HepG2 (cell line): ENCODE measurements around the gene HOXC10. TPM values are rescaled to one million over a fixed set of nuclear protein-coding genes. Genes with fewer than 3 reads are reported as not detected.

Experiments
- AKAP8 ChIP-seq: sonication (generic); formaldehyde crosslinking; IDR thresholded peaks from 2 replicates; pipeline ENCODE4 v1.5.1; 2020; ENCODE audit warnings: mild to moderate bottlenecking, missing genetic modification reagents
- CBX5 ChIP-seq: sonication (generic); formaldehyde crosslinking; IDR thresholded peaks from 2 replicates; pipeline ENCODE4 v1.4.0; 2020; ENCODE audit warnings: missing genetic modification reagents, borderline replicate concordance
- GABPB1 ChIP-seq: IDR thresholded peaks from 2 replicates; pipeline ENCODE4 v1.6.1; 2016; ENCODE audit warnings: mild to moderate bottlenecking, missing genetic modification reagents, moderate library complexity, missing compliant biosample characterization
- JUND ChIP-seq: sonication (generic); formaldehyde crosslinking; IDR thresholded peaks from 2 replicates; pipeline ENCODE4 v1.8.0; 2022; ENCODE audit warnings: mild to moderate bottlenecking, missing genetic modification reagents
- KLF12 ChIP-seq: sonication (generic); formaldehyde crosslinking; IDR thresholded peaks from 2 replicates; pipeline ENCODE4 v1.4.0; 2020; ENCODE audit warnings: missing genetic modification reagents, borderline replicate concordance
- SALL2 ChIP-seq: sonication (generic); formaldehyde crosslinking; IDR thresholded peaks from 2 replicates; pipeline ENCODE4 v1.8.1; 2023; ENCODE audit warnings: mild to moderate bottlenecking, missing genetic modification reagents, inconsistent platforms
- ZBTB3 ChIP-seq: sonication (generic); formaldehyde crosslinking; IDR thresholded peaks from 2 replicates; pipeline ENCODE4 v1.4.0; 2020; ENCODE audit warnings: low read depth, mild to moderate bottlenecking, moderate library complexity, missing genetic modification reagents, borderline replicate concordance
- ZBTB7A ChIP-seq: sonication (generic); formaldehyde crosslinking; IDR thresholded peaks from 2 replicates; pipeline ENCODE4 v1.8.0; 2022; ENCODE audit warnings: mild to moderate bottlenecking, missing genetic modification reagents
- ZNF33B ChIP-seq: sonication (generic); formaldehyde crosslinking; IDR thresholded peaks from 2 replicates; pipeline ENCODE4 v1.5.1; 2020; ENCODE audit warnings: mild to moderate bottlenecking, missing genetic modification reagents
- ZNF564 ChIP-seq: sonication (generic); formaldehyde crosslinking; IDR thresholded peaks from 2 replicates; pipeline ENCODE4 v1.8.1; 2023; ENCODE audit warnings: mild to moderate bottlenecking, missing genetic modification reagents
- ZNF607 ChIP-seq: sonication (generic); formaldehyde crosslinking; IDR thresholded peaks from 2 replicates; pipeline ENCODE4 v1.5.1; 2020; ENCODE audit warnings: missing genetic modification reagents, mild to moderate bottlenecking, borderline replicate concordance
- ZNF670 ChIP-seq: sonication (generic); formaldehyde crosslinking; IDR thresholded peaks from 2 replicates; pipeline ENCODE4 v1.8.0; 2022; ENCODE audit warnings: mild to moderate bottlenecking, missing genetic modification reagents, borderline replicate concordance
- ZSCAN31 ChIP-seq: sonication (generic); formaldehyde crosslinking; IDR thresholded peaks from 2 replicates; pipeline ENCODE4 v1.5.0; 2020; ENCODE audit warnings: low read depth, mild to moderate bottlenecking, missing genetic modification reagents
- polyA plus RNA-seq, 8 experiments: library from polyadenylated mRNA; depleted of rRNA in 3 of 8; stranded (reverse) in 7 of 8; unstranded in 1 of 8; fragments of >200 nt; fragmentation: Illumina TruSeq in 4 of 8; extraction: Trizol in 4 of 8; gene quantifications; 2 replicates each; pipeline versions ENCODE4 v1.2.1 to v1.2.3, GENCODE V29; 2011 to 2016; ENCODE audit warnings: low read depth in 4 of 8, missing spikeins in 1 of 8, mixed read lengths in 1 of 8; ENCODE audit not compliant: insufficient read depth in 1 of 8
- total RNA-seq, 5 experiments: library from RNA; depleted of rRNA; stranded (reverse); fragments of >200 nt; fragmentation: Illumina TruSeq; extraction: Trizol; gene quantifications; 2 replicates each; pipeline ENCODE4 v1.2.3, GENCODE V29; 2016; ENCODE audit warnings: low read depth in 1 of 5
- TF ChIP-seq, protein P1 (sequence below): sonication (generic); formaldehyde crosslinking; IDR thresholded peaks from 2 replicates; pipeline ENCODE4 v1.4.0; 2020; ENCODE audit warnings: missing genetic modification reagents
- TF ChIP-seq, protein P2 (sequence below), 2 experiments: IDR thresholded peaks; 2 replicates each; pipeline ENCODE4 v1.6.1; 2011 to 2012; ENCODE audit warnings: low read length in 2 of 2, borderline replicate concordance in 1 of 2, low read depth in 1 of 2, mild to moderate bottlenecking in 1 of 2, moderate library complexity in 1 of 2
- TF ChIP-seq, protein P3 (sequence below): IDR thresholded peaks from 2 replicates; pipeline ENCODE4 v1.6.1; 2016; ENCODE audit warnings: mild to moderate bottlenecking
- TF ChIP-seq, protein P4 (sequence below): sonication (generic); formaldehyde crosslinking; IDR thresholded peaks from 2 replicates; pipeline ENCODE4 v1.4.0; 2020; ENCODE audit warnings: missing genetic modification reagents; ENCODE audit errors: not compliant biosample characterization
- TF ChIP-seq, protein P5 (sequence below): sonication (generic); formaldehyde crosslinking; IDR thresholded peaks from 2 replicates; pipeline ENCODE4 v1.4.0; 2020; ENCODE audit warnings: missing genetic modification reagents

HOXC10 gene
- total and polyA plus RNA-seq, 2 of the 13 experiments (the other 11 are each of a cell fraction or from before 2014, with no cell fraction given) = not detected

DNA sequence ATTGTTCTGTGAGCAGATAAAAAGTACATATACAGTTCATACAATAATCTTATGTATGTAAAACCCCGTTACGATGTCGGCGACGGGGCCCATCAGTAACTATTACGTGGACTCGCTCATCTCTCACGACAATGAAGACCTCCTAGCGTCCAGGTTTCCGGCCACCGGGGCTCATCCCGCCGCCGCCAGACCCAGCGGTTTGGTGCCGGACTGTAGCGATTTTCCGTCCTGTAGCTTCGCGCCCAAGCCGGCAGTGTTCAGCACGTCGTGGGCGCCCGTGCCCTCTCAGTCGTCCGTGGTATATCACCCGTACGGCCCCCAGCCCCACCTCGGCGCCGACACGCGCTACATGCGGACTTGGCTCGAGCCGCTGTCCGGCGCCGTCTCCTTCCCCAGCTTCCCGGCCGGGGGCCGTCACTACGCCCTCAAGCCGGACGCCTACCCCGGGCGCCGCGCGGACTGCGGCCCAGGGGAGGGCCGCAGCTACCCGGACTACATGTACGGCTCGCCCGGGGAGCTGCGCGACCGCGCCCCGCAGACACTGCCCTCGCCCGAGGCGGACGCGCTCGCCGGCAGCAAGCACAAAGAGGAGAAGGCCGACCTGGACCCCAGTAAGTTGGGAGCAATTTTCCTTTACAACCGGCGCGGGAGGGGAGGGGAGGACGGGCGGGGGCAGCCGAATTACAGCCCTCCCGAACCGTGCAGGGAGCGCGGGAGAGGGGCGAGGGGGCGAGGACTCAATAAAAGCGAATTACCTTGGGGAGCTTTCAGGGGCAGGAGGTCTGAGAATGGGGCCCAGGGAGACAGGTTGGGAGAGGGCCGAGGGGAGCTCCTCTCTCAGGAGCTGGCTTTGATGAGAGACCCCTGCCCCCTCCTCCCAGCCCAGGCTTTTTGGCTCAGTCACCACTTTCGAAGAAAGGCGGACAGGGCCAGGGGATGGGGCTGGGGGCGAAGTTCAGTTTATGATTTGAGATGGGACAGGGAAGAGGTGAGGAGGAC lies 15.5 kb downstream of the HOXC10 start, which contains the start of gene HOXC9 (continued):
- TF ChIP-seq, protein P1, sequence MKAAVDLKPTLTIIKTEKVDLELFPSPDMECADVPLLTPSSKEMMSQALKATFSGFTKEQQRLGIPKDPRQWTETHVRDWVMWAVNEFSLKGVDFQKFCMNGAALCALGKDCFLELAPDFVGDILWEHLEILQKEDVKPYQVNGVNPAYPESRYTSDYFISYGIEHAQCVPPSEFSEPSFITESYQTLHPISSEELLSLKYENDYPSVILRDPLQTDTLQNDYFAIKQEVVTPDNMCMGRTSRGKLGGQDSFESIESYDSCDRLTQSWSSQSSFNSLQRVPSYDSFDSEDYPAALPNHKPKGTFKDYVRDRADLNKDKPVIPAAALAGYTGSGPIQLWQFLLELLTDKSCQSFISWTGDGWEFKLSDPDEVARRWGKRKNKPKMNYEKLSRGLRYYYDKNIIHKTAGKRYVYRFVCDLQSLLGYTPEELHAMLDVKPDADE (CRISPR knock-in tag) = no peak
- 0 out of 2 replicates have a peak, but pooled peaks have one; percentile 22 for TF ChIP-seq ZSCAN31 (CRISPR knock-in tag)
- TF ChIP-seq, protein P2, sequence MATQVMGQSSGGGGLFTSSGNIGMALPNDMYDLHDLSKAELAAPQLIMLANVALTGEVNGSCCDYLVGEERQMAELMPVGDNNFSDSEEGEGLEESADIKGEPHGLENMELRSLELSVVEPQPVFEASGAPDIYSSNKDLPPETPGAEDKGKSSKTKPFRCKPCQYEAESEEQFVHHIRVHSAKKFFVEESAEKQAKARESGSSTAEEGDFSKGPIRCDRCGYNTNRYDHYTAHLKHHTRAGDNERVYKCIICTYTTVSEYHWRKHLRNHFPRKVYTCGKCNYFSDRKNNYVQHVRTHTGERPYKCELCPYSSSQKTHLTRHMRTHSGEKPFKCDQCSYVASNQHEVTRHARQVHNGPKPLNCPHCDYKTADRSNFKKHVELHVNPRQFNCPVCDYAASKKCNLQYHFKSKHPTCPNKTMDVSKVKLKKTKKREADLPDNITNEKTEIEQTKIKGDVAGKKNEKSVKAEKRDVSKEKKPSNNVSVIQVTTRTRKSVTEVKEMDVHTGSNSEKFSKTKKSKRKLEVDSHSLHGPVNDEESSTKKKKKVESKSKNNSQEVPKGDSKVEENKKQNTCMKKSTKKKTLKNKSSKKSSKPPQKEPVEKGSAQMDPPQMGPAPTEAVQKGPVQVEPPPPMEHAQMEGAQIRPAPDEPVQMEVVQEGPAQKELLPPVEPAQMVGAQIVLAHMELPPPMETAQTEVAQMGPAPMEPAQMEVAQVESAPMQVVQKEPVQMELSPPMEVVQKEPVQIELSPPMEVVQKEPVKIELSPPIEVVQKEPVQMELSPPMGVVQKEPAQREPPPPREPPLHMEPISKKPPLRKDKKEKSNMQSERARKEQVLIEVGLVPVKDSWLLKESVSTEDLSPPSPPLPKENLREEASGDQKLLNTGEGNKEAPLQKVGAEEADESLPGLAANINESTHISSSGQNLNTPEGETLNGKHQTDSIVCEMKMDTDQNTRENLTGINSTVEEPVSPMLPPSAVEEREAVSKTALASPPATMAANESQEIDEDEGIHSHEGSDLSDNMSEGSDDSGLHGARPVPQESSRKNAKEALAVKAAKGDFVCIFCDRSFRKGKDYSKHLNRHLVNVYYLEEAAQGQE (IDR thresholded peaks at IDR 0.05; ENCODE audit: borderline replicate concordance in 1 of 2, low read depth in 1 of 2, low read length in 2 of 2) = no peak
- TF ChIP-seq JUND (CRISPR knock-in tag) = no peak
- TF ChIP-seq, protein P3, sequence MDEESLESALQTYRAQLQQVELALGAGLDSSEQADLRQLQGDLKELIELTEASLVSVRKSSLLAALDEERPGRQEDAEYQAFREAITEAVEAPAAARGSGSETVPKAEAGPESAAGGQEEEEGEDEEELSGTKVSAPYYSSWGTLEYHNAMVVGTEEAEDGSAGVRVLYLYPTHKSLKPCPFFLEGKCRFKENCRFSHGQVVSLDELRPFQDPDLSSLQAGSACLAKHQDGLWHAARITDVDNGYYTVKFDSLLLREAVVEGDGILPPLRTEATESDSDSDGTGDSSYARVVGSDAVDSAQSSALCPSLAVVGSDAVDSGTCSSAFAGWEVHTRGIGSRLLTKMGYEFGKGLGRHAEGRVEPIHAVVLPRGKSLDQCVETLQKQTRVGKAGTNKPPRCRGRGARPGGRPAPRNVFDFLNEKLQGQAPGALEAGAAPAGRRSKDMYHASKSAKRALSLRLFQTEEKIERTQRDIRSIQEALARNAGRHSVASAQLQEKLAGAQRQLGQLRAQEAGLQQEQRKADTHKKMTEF (CRISPR knock-in tag) = peak; percentile 45; the same call in 1 of the 2 replicates
- TF ChIP-seq, protein P4, sequence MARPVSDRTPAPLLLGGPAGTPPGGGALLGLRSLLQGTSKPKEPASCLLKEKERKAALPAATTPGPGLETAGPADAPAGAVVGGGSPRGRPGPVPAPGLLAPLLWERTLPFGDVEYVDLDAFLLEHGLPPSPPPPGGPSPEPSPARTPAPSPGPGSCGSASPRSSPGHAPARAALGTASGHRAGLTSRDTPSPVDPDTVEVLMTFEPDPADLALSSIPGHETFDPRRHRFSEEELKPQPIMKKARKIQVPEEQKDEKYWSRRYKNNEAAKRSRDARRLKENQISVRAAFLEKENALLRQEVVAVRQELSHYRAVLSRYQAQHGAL (CRISPR knock-in tag) = no peak
- peak; percentile 54; the same call in 1 of the 2 replicates for TF ChIP-seq GABPB1 (CRISPR knock-in tag)
- 0 out of 2 replicates have a peak, but pooled peaks have one; percentile 24 for TF ChIP-seq ZNF564 (CRISPR knock-in tag)
- peak; percentile 58 for TF ChIP-seq SALL2 (CRISPR knock-in tag)
- TF ChIP-seq ZBTB3 (CRISPR knock-in tag) = no peak
- no peak for TF ChIP-seq ZNF33B (CRISPR knock-in tag)
- TF ChIP-seq, protein P5, sequence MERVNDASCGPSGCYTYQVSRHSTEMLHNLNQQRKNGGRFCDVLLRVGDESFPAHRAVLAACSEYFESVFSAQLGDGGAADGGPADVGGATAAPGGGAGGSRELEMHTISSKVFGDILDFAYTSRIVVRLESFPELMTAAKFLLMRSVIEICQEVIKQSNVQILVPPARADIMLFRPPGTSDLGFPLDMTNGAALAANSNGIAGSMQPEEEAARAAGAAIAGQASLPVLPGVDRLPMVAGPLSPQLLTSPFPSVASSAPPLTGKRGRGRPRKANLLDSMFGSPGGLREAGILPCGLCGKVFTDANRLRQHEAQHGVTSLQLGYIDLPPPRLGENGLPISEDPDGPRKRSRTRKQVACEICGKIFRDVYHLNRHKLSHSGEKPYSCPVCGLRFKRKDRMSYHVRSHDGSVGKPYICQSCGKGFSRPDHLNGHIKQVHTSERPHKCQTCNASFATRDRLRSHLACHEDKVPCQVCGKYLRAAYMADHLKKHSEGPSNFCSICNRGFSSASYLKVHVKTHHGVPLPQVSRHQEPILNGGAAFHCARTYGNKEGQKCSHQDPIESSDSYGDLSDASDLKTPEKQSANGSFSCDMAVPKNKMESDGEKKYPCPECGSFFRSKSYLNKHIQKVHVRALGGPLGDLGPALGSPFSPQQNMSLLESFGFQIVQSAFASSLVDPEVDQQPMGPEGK (CRISPR knock-in tag) = peak; percentile 26; the same call in 1 of the 2 replicates
- TF ChIP-seq AKAP8 (CRISPR knock-in tag) = no peak
- no peak for TF ChIP-seq KLF12 (CRISPR knock-in tag)
- TF ChIP-seq ZNF670 (CRISPR knock-in tag) = 0 out of 2 replicates have a peak, but pooled peaks have one; percentile 44
- TF ChIP-seq ZBTB7A = 0 out of 2 replicates have a peak, but pooled peaks have one; percentile 24
- no peak for TF ChIP-seq CBX5 (CRISPR knock-in tag)
- 0 out of 2 replicates have a peak, but pooled peaks have one; percentile 33 for TF ChIP-seq ZNF607 (CRISPR knock-in tag)
